IPS DF 19.7 (cell line): ENCODE results near the gene NLRC5.

Experiments
- DNase-seq: peaks from one replicate; pipeline ENCODE4 v3.0.0-alpha.2; 2013; ENCODE audit warnings: low read depth, low spot score

The NLRC5 gene

DNA sequence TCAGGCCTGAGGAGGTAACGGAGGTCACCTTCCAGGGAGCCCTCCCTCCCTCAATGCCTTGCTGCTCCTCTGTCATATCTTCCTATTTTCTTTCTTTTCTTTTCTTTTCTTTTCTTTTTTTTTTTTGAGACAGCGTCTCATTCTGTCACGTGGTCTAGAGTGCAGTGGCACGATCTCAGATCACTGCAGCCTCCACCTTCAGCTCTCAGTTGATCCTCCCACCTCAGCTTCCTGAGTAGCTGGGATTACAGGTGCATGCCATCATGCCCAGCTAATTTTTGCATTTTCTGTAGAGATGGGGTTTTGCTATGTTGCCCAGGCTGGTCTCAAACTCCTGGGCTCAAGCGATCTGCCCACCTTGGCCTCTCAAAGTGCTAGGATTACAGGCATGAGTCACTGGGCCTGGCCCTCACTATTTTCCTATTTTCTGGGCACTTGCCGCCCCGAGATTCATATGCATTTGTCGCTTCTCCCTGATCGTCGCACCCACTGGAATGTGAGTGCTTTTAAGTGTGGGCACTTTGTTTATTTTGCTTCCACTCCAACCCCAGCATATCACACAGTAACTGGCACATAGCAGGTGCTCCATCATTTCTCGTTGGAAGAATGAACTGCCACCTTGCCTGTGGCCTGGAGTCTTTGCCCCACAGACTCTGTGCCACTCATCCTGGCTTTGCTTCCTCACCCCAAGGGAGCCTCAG is 134.8 kb downstream of the NLRC5 start:
- no peak for DNase-seq

- DNase-seq, result no peak
These were observed 136.0 kb downstream of the NLRC5 start for GRCh38 chr16:57125376-57125775.

DNA sequence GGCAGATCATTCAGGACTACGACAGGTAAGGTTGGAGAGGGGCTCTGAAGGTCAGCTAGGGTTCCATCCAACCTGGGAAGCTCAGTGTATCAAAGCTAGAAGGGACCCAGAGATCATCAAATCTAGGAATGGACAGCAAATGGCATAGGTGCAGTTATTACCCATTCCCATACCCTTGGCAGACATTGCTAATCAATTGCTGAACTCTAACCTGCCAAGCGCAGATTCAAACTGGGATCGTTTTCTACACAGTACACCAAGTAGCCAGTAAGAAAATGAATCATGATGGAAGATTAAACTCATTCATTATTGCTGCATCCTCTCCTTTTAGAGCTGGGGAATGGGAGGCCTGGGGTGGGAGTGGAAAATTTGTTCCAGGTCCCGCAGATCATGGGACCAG is 136.6 kb downstream of the NLRC5 start:
- no peak for DNase-seq

DNA sequence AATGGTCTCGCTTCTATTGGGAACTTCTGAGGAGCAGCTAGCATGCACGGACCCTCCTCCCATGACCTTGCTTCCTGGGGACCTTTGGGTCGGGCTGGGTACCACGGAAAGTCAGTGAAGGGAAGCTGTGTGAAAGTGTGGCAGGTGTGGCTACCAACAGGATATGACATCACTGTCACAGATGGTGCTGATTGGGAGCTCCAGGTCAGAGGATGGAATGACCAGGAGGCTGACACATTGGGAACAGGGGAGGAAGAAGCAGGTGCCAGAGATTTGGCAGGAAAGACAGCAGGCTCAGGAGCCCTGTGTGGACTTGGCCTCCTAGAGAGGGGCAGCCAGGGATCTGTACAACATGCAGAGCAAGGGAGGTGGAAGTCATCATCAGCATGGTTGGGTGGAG is 137.1 kb downstream of the NLRC5 start:
- DNase-seq, result no peak

GRCh38 chr16:57127037-57127763 is 137.8 kb downstream of the NLRC5 start:
- no peak for DNase-seq

GRCh38 chr16:57127836-57128235 is 138.5 kb downstream of the NLRC5 start:
- DNase-seq, result no peak

- DNase-seq, result no peak
These were observed 139.5 kb downstream of the NLRC5 start for GRCh38 chr16:57128771-57129389.

DNA sequence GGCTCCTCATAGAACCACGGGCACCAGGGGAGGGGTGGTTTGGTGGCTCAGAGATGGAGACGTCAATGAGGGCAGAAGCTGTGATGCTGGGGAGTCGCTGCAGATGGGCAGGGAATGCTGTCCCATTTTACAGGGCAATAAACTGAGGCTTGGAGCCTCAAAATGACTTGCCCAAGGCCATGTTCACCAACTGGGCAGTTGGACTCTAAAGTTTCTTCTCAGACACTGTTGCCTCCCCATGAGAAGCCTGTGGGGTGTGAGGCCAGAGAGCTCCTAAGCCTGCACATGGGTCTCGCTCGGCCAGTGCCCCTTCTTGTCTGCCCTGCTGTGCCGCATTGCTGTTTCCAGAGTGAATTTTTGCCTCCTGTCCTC is 141.6 kb downstream of the NLRC5 start:
- no peak for DNase-seq

DNA sequence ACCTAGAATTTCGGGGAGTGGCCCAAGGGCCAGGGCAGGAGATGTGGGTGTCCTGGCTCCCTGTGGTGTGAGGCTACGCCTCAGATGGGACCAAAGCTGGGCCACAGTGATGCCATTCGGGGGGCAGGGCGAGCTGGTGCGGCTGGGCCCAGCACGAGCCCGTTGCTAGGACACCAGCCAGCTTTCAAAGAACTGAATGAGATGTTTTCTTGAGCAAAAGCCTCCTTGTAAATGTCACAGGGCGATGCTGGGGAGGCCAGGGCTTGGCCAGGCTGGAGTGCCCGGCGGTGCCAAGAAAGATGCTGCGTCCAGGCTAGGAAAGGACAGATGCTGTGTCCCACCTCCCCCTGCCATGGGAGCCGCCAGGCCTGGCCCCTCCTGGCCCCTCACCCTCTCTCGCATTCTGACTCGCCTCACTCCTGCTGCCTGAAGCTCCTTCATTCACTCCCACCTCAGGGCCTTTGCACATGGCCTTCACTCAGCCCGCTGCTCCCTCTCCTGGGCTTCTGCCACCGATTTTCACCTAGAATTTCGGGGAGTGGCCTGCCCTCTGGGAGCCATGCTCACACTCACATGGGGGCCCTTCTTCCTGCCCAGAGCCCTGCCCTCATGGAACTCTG is 142.1 kb downstream of the NLRC5 start:
- no peak for DNase-seq

- no peak for DNase-seq
These were observed 143.1 kb downstream of the NLRC5 start for GRCh38 chr16:57132470-57132869.

GRCh38 chr16:57133031-57133430 is 143.7 kb downstream of the NLRC5 start:
- no peak for DNase-seq
